Thoracic aorta (tissue), 2 donors: ENCODE data around the gene PLXNA1. TPM values are rescaled to one million over a fixed set of nuclear protein-coding genes. Genes with fewer than 3 reads are reported as not detected.
A peak's percentile ranks its signal among the peaks of the same experiment; 100 is the strongest.

Source experiments
- ATAC-seq: fragments of 150-250 bp; one replicate; pipeline ENCODE4 v1.8.0; 2017; ENCODE audit warnings: low read depth; ENCODE audit not compliant: insufficient number of reproducible peaks, low FRiP score
- DNase-seq: peaks from one replicate; pipeline ENCODE4 v3.0.0-alpha.2; 2020; ENCODE audit warnings: low spot score
- H3K27ac ChIP-seq, 2 donors: fragments of 200-600 bp; sonication (generic); 1 replicate in 1 of 2; 2 replicates in 1 of 2; pipeline ENCODE4 v1.5.1; 2016; ENCODE audit warnings: mild to moderate bottlenecking in 2 of 2, moderate library complexity in 2 of 2
- H3K27me3 ChIP-seq: fragments of 200-600 bp; sonication (generic); replicated peaks from 2 replicates; pipeline ENCODE4 v1.6.0; 2016; ENCODE audit warnings: mild to moderate bottlenecking; ENCODE audit not compliant: insufficient read depth
- H3K36me3 ChIP-seq: fragments of 200-600 bp; sonication (generic); one replicate; pipeline ENCODE4 v1.5.1; 2016
- H3K4me1 ChIP-seq, 2 donors: fragments of 200-600 bp; sonication (generic); 1 replicate in 1 of 2; 2 replicates in 1 of 2; pipeline versions ENCODE4 v1.5.1 to v1.6.0; 2016; ENCODE audit warnings: low read depth in 2 of 2, mild to moderate bottlenecking in 1 of 2; ENCODE audit not compliant: control insufficient read depth in 1 of 2
- H3K4me3 ChIP-seq: fragments of 200-600 bp; sonication (generic); 2 replicates; pipeline ENCODE4 v1.5.1; 2016; ENCODE audit warnings: mild to moderate bottlenecking
- H3K9me3 ChIP-seq: fragments of 200-600 bp; sonication (generic); 2 replicates; pipeline ENCODE4 v1.5.1; 2016
- total RNA-seq, 2 donors: library from RNA; depleted of rRNA; stranded (reverse); fragments of >200 nt; gene quantifications; one replicate each; pipeline versions ENCODE4 v1.1.0 to v1.2.3, GENCODE V29; 2016
- TF ChIP-seq, protein P1 (sequence below): fragments of 200-600 bp; sonication (generic); IDR thresholded peaks from one replicate; pipeline ENCODE4 v1.5.1; 2019; ENCODE audit warnings: antibody characterized with exemption

Gene PLXNA1
- total RNA-seq, 2 donors from 2014 or later = 70.1 to 102 TPM

DNA sequence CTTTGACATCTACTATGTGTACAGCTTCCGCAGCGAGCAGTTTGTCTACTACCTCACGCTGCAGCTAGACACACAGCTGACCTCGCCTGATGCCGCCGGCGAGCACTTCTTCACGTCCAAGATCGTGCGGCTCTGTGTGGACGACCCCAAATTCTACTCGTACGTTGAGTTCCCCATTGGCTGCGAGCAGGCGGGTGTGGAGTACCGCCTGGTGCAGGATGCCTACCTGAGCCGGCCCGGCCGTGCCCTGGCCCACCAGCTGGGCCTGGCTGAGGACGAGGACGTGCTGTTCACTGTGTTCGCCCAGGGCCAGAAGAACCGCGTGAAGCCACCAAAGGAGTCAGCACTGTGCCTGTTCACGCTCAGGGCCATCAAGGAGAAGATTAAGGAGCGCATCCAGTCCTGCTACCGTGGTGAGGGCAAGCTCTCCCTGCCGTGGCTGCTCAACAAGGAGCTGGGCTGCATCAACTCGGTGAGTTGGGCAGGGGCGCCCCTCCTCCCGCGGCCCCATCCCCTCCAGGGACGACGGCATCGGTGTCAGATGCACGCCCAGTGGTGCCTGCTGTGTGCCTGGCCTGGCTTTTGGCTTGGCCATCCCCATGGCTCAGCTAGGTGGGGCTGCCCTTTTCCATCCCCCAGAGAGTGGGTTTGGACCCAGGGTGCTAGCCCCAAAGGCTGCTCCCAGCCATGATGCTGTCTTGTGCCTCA, 6.6 kb downstream of the PLXNA1 start:
- H3K9me3 ChIP-seq = no peaks in the 10 kb centered on the region
- DNase-seq = no peak
- no peak overlapping the region for H3K27ac ChIP-seq
- no peak for ATAC-seq
- H3K36me3 ChIP-seq = peaks cover 29% of the 10 kb centered on the region
- TF ChIP-seq, protein P1, sequence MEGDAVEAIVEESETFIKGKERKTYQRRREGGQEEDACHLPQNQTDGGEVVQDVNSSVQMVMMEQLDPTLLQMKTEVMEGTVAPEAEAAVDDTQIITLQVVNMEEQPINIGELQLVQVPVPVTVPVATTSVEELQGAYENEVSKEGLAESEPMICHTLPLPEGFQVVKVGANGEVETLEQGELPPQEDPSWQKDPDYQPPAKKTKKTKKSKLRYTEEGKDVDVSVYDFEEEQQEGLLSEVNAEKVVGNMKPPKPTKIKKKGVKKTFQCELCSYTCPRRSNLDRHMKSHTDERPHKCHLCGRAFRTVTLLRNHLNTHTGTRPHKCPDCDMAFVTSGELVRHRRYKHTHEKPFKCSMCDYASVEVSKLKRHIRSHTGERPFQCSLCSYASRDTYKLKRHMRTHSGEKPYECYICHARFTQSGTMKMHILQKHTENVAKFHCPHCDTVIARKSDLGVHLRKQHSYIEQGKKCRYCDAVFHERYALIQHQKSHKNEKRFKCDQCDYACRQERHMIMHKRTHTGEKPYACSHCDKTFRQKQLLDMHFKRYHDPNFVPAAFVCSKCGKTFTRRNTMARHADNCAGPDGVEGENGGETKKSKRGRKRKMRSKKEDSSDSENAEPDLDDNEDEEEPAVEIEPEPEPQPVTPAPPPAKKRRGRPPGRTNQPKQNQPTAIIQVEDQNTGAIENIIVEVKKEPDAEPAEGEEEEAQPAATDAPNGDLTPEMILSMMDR = no peak
- H3K27me3 ChIP-seq = no peaks in the 10 kb centered on the region
- H3K4me3 ChIP-seq = no peak overlapping the region
- H3K4me1 ChIP-seq = peaks cover 43 to 85% of the 10 kb centered on the region in 2 donors

DNA sequence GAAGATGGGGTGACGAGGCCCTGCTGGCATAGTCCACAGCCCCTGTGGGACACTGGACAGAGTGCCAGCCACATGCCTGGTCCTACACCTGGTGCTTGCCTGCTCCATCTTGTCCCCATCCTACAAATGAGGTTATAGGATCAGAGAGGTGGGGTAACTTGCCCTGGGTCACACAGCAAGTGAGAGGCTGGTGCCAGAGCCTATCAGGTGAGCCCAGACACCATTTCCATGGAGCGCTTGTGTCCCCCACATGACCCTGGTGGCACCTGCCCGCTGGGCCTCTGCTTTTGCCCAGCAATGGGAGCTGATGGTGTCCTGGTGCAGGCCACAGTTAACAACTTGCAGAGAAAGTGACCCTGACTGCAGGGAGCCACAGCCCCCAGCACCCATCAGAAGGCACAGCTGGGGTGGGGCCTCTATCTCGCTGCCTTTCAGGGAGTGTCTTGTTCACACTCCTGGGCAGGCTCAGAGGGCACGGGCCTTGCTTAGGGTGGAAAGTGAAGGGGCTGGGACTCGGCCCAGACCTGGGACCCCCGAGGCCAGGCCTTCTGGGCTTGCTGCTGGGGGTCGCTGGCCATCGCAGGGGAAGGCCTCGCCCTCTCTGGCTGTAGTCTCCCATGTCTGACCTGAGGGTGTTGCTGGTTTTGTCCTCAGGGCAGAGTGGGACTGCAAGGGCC, 7.2 kb downstream of the PLXNA1 start:
- DNase-seq (no peak), ATAC-seq (no peak)
- H3K27me3 ChIP-seq = no peaks in the 10 kb centered on the region
- TF ChIP-seq, protein P1 = no peak
- H3K4me1 ChIP-seq = peaks cover 46 to 85% of the 10 kb centered on the region in 2 donors
- no peak overlapping the region for H3K27ac ChIP-seq
- peaks cover 29% of the 10 kb centered on the region for H3K36me3 ChIP-seq
- H3K4me3 ChIP-seq = no peak overlapping the region
- no peaks in the 10 kb centered on the region for H3K9me3 ChIP-seq

DNA sequence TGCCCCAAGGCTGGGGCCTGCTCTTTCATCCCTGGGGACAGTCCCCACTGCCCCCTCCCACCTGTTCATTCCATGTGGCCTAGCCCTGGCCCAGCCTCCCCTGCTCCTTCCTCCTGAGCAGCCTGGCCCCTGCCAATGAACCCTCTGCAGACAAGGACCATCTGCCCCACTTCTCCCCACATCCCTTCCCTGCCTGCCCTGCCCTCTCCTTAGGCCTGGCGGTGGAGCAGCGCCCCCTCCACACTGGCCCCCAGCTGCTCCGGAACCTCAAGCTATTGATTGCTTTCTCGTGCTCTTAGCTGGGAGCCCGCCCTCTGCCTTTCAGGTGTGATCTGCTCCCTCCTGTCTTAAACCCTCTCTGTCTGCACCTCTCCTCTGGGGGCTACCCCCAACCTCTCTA, 8.0 kb downstream of the PLXNA1 start:
- Histone ChIP-seq H3K27ac (no peak overlapping the region), H3K36me3 (peaks cover 29% of the 10 kb centered on the region), H3K4me3 (no peak overlapping the region), H3K9me3 (no peaks in the 10 kb centered on the region), H3K4me1 (peaks cover 42 to 85% of the 10 kb centered on the region in 2 donors), H3K27me3 (no peaks in the 10 kb centered on the region)
- ATAC-seq = no peak
- TF ChIP-seq, protein P1 = no peak
- DNase-seq = no peak

DNA sequence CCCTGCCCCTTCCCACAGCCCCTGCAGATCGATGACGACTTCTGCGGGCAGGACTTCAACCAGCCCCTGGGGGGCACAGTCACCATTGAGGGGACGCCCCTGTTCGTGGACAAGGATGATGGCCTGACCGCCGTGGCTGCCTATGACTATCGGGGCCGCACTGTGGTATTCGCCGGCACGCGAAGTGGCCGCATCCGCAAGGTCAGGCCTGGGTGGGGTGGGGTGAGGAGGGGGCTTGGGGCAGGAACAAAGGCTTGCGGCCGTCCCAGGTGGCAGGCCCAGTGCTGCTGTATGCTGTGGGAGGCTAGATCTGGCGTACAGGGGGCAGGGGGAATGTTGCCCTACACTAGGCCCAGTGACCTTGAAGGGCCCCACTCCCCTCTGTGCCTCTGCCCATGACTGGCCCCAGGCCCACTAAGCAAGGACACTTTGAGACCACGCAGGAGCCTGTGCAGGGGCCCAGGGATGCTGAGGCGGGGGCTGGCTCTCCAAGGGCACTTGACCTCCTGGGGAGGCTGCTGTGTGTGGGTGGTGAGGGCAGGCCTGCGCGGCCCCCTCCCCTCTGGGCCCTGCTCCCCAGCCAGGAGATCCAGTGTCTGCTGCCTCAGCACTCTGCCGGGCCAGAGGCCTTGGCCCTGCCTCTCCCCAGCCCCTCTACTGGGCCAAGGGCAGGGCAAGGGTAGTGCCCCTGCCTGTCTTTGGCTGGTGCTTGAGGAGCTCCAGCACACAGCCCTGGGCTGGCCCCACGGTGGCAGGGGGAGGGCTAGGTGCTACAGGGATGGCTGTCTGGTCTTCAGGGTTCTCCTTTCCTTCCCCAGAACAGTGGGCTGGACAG, 8.7 kb downstream of the PLXNA1 start:
- H3K9me3 ChIP-seq = no peaks in the 10 kb centered on the region
- H3K27ac ChIP-seq = peak overlapping the region; percentile 19 to 94
- ATAC-seq (no peak), DNase-seq (no peak)
- H3K36me3 ChIP-seq = peaks cover 29% of the 10 kb centered on the region
- H3K4me1 ChIP-seq = peaks cover 37 to 85% of the 10 kb centered on the region in 2 donors
- no peak overlapping the region for H3K4me3 ChIP-seq
- TF ChIP-seq, protein P1 = no peak
- no peaks in the 10 kb centered on the region for H3K27me3 ChIP-seq

DNA sequence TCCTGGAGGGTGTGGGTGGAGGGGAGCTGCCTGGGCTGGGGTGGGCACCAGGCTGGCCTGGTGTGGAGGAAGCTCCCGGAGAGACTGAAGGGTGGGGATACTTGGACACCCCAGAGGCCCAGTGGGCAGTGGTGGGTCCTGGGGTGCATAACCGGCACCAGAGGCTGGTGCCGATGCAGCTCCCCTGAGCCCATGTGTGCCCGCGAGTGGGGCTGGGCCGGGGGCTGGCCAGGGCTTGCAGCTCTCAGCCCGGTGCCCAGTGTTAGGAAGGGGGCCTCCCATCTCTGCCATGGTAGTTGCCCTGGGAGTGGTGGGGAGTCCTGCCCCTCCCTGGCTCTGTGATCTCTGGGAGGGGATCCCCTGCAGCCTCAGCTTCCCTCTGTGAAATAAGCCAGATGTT, 9.3 kb downstream of the PLXNA1 start:
- TF ChIP-seq, protein P1 = no peak
- no peaks in the 10 kb centered on the region for H3K27me3 ChIP-seq
- DNase-seq (no peak), ATAC-seq (no peak)
- peaks cover 29% of the 10 kb centered on the region for H3K36me3 ChIP-seq
- H3K9me3 ChIP-seq = no peaks in the 10 kb centered on the region
- H3K27ac ChIP-seq = peak overlapping the region; percentile 19 to 94
- peaks cover 33 to 85% of the 10 kb centered on the region in 2 donors for H3K4me1 ChIP-seq
- H3K4me3 ChIP-seq = no peak overlapping the region
